Measurements from ENCODE around the gene TBC1D30.

GRCh38 chr12:64882687-64883086 lies 58.2 kb downstream of the TBC1D30 start:
- TF ChIP-seq, protein P1, sequence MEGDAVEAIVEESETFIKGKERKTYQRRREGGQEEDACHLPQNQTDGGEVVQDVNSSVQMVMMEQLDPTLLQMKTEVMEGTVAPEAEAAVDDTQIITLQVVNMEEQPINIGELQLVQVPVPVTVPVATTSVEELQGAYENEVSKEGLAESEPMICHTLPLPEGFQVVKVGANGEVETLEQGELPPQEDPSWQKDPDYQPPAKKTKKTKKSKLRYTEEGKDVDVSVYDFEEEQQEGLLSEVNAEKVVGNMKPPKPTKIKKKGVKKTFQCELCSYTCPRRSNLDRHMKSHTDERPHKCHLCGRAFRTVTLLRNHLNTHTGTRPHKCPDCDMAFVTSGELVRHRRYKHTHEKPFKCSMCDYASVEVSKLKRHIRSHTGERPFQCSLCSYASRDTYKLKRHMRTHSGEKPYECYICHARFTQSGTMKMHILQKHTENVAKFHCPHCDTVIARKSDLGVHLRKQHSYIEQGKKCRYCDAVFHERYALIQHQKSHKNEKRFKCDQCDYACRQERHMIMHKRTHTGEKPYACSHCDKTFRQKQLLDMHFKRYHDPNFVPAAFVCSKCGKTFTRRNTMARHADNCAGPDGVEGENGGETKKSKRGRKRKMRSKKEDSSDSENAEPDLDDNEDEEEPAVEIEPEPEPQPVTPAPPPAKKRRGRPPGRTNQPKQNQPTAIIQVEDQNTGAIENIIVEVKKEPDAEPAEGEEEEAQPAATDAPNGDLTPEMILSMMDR (IDR thresholded peaks at IDR 0.05): no peak
- TF ChIP-seq POLR2A (IDR thresholded peaks at IDR 0.05): no peak
